OCI-LY1 (cell line): ENCODE data around the gene IL31.

Experiments used
- EZH2 ChIP-seq: fragments of 200-600 bp; sonication (generic), shearing (Covaris generic); IDR thresholded peaks from 2 replicates; pipeline ENCODE4 v1.8.0; 2017; ENCODE audit warnings: borderline replicate concordance, mixed run types, mild to moderate bottlenecking, antibody characterized with exemption, low read length, moderate library complexity, mixed read lengths
- TF ChIP-seq, protein P1 (sequence below): fragments of 200-600 bp; sonication (generic), shearing (Covaris generic); IDR thresholded peaks from 2 replicates; pipeline ENCODE4 v1.5.1; 2017; ENCODE audit warnings: mild to moderate bottlenecking, antibody characterized with exemption, low read length, moderate library complexity, mixed read lengths

DNA sequence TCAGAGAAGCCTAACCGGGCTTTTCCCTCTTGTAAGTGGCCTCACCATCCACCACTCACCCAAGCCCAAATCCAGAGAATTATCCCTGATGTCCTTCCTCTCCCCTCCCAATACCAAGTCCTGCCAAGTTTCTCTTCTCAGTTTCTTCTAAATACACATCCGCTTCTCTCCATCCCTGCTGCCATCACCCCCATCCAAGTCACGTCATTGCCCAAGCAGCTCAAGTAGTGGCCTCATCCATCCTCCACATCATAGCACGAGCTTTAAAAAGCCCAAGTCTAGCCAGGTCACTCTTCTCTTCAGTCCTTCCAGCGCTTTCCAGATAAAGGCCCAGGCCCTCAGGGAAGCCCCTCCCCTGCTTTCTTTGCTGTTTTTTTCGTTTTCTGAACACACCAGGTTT, 25.4 kb downstream of the IL31 start:
- TF ChIP-seq, protein P1, sequence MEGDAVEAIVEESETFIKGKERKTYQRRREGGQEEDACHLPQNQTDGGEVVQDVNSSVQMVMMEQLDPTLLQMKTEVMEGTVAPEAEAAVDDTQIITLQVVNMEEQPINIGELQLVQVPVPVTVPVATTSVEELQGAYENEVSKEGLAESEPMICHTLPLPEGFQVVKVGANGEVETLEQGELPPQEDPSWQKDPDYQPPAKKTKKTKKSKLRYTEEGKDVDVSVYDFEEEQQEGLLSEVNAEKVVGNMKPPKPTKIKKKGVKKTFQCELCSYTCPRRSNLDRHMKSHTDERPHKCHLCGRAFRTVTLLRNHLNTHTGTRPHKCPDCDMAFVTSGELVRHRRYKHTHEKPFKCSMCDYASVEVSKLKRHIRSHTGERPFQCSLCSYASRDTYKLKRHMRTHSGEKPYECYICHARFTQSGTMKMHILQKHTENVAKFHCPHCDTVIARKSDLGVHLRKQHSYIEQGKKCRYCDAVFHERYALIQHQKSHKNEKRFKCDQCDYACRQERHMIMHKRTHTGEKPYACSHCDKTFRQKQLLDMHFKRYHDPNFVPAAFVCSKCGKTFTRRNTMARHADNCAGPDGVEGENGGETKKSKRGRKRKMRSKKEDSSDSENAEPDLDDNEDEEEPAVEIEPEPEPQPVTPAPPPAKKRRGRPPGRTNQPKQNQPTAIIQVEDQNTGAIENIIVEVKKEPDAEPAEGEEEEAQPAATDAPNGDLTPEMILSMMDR: no peak
- TF ChIP-seq EZH2: no peak
